TTC549 (cell line): ENCODE results near the gene PTX3.

Source experiments
- FAIRE-seq: peaks from 2 replicates; lab custom pipeline; 2012; peaks lifted over from hg19 to GRCh38; lab: Jason Lieb, UNC

PTX3 gene

GRCh38 chr3:157436583-157437291, at the start of gene PTX3:
Gene PTX3, plus strand, starts transcription at chr3:157436850. Its CDS starts 84 bp downstream, at chr3:157436934.
- FAIRE-seq = no peak

- FAIRE-seq = no peak
Measured at GRCh38 chr3:157387708-157388435, 48.8 kb upstream of the PTX3 start.

GRCh38 chr3:157388976-157389375, 47.7 kb upstream of the PTX3 start:
- no peak for FAIRE-seq

- FAIRE-seq = no peak
Measured at GRCh38 chr3:157390713-157391515, 45.7 kb upstream of the PTX3 start.

- no peak for FAIRE-seq
Measured at GRCh38 chr3:157392104-157392503, 44.5 kb upstream of the PTX3 start.

- no peak for FAIRE-seq
Measured at GRCh38 chr3:157393113-157393512, 43.5 kb upstream of the PTX3 start.

- no peak for FAIRE-seq
Measured at GRCh38 chr3:157394411-157394810, 42.2 kb upstream of the PTX3 start.

- FAIRE-seq = no peak
Measured at GRCh38 chr3:157398598-157398997, 38.1 kb upstream of the PTX3 start.

GRCh38 chr3:157404381-157404780, 32.3 kb upstream of the PTX3 start:
- FAIRE-seq = no peak

- FAIRE-seq = no peak
Measured at GRCh38 chr3:157405457-157405856, 31.2 kb upstream of the PTX3 start.

- no peak for FAIRE-seq
Measured at GRCh38 chr3:157406394-157406793, 30.3 kb upstream of the PTX3 start.

- no peak for FAIRE-seq
Measured at GRCh38 chr3:157407769-157408168, 28.9 kb upstream of the PTX3 start.

GRCh38 chr3:157408499-157409149, 28.0 kb upstream of the PTX3 start:
- FAIRE-seq = no peak

GRCh38 chr3:157409516-157409915, 27.1 kb upstream of the PTX3 start:
- no peak for FAIRE-seq

GRCh38 chr3:157410945-157411344, 25.7 kb upstream of the PTX3 start:
- no peak for FAIRE-seq

GRCh38 chr3:157412323-157412855, 24.3 kb upstream of the PTX3 start:
- no peak for FAIRE-seq

- no peak for FAIRE-seq
Measured at GRCh38 chr3:157414861-157415260, 21.8 kb upstream of the PTX3 start.

GRCh38 chr3:157416347-157417087, 20.1 kb upstream of the PTX3 start:
- FAIRE-seq = no peak

- no peak for FAIRE-seq
Measured at GRCh38 chr3:157417247-157417646, 19.4 kb upstream of the PTX3 start.

- FAIRE-seq = no peak
Measured at GRCh38 chr3:157418104-157418503, 18.5 kb upstream of the PTX3 start.

GRCh38 chr3:157420606-157421130, 16.0 kb upstream of the PTX3 start:
- no peak for FAIRE-seq
